ENCODE data around the gene PDGFC.

Gene PDGFC

GRCh38 chr4:156784970-156785369 is 186.6 kb downstream of the PDGFC start:
- DNase-seq = no peak
- no peaks in the 10 kb centered on the region for H3K79me2 ChIP-seq (ENCODE audit: low read length)
- no peak overlapping the region for H2AFZ ChIP-seq (ENCODE audit: low read length)
- H3K4me2 ChIP-seq (ENCODE audit: low read depth, low read length) = no peak overlapping the region
- no peaks in the 10 kb centered on the region for H3K36me3 ChIP-seq (replicated peaks; ENCODE audit: insufficient read depth, low read length)
- no peak overlapping the region for H3K27ac ChIP-seq (ENCODE audit: low read length)
- TF ChIP-seq CTCF (IDR thresholded peaks at IDR 0.05; ENCODE audit: low read length) = no peak
- TF ChIP-seq EZH2phosphoT487 (IDR thresholded peaks at IDR 0.05; ENCODE audit: low read length) = no peak
- no peak for TF ChIP-seq EZH2 (optimal IDR thresholded peaks at IDR 0.05; ENCODE audit: low read depth, low read length)
- H3F3A ChIP-seq (ENCODE audit: insufficient read depth, low read length) = no peaks in the 10 kb centered on the region
- no peak overlapping the region for H3K4me3 ChIP-seq (ENCODE audit: low read length)
- no peaks in the 10 kb centered on the region for H3K27me3 ChIP-seq (replicated peaks; ENCODE audit: insufficient read depth, low read length)
- no peaks in the 10 kb centered on the region for H3K9me2 ChIP-seq (replicated peaks; ENCODE audit: insufficient read depth, low read length)
- no peaks in the 10 kb centered on the region for H3K9me3 ChIP-seq (replicated peaks; ENCODE audit: insufficient read depth, low read length)
- H3K9ac ChIP-seq (ENCODE audit: low read length) = no peak overlapping the region
- H4K20me1 ChIP-seq (ENCODE audit: insufficient read depth, low read length) = no peaks in the 10 kb centered on the region
- no peaks in the 10 kb centered on the region for H3K4me1 ChIP-seq (ENCODE audit: low read length)

DNA sequence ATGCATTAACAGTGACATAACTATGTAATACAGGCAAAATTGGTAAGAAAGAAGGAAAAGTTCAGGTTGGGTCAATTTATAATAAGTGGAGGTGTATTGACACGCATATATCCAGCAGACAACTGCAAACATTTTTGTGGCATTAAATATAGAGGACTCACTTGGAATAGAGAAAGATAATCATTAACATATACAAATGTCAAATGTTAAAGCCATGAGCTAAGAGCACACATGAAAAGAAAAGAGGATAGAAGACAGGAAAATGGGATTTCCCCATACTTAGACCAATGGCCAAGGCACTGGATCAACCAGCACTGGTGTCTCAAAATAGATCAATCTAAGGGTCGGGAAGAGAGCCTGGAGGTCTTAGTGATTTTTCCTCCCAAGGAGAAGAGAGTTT is 187.6 kb downstream of the PDGFC start:
- Histone ChIP-seq H3K9me3 (replicated peaks; ENCODE audit: insufficient read depth, low read length) (no peaks in the 10 kb centered on the region), H3F3A (ENCODE audit: insufficient read depth, low read length) (no peaks in the 10 kb centered on the region), H3K79me2 (ENCODE audit: low read length) (no peaks in the 10 kb centered on the region), H3K4me3 (ENCODE audit: low read length) (no peak overlapping the region), H3K36me3 (replicated peaks; ENCODE audit: insufficient read depth, low read length) (no peaks in the 10 kb centered on the region), H3K4me1 (ENCODE audit: low read length) (no peaks in the 10 kb centered on the region), H3K4me2 (ENCODE audit: low read depth, low read length) (no peak overlapping the region), H3K27ac (ENCODE audit: low read length) (no peak overlapping the region), H3K9me2 (replicated peaks; ENCODE audit: insufficient read depth, low read length) (no peaks in the 10 kb centered on the region), H2AFZ (ENCODE audit: low read length) (no peak overlapping the region), H3K9ac (ENCODE audit: low read length) (no peak overlapping the region), H3K27me3 (replicated peaks; ENCODE audit: insufficient read depth, low read length) (no peaks in the 10 kb centered on the region), H4K20me1 (ENCODE audit: insufficient read depth, low read length) (no peaks in the 10 kb centered on the region)
- DNase-seq = no peak
- TF ChIP-seq EZH2 (optimal IDR thresholded peaks at IDR 0.05; ENCODE audit: low read depth, low read length) = no peak
- no peak for TF ChIP-seq CTCF (IDR thresholded peaks at IDR 0.05; ENCODE audit: low read length)
- TF ChIP-seq EZH2phosphoT487 (IDR thresholded peaks at IDR 0.05; ENCODE audit: low read length) = no peak

DNA sequence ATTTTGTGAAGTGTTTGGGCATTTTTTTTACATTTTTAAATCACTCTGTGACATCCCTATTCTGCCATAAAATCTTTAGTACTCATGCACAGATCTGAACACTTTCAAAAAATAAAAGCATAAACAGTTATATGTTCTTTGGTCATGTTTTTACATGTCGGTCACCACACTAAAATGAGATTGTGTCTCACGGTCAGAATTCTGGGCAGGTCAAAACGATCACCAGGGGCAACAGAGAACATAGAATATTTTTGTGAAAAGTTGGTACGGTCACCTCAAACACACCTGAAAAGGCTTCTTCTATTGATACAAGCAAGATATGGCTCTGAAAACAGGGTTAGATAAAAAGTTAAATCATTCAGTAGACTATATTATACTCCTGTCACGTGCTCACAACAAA is 189.1 kb downstream of the PDGFC start:
- H4K20me1 ChIP-seq (ENCODE audit: insufficient read depth, low read length) = no peaks in the 10 kb centered on the region
- H3F3A ChIP-seq (ENCODE audit: insufficient read depth, low read length) = no peaks in the 10 kb centered on the region
- H3K4me1 ChIP-seq (ENCODE audit: low read length) = no peaks in the 10 kb centered on the region
- H3K27me3 ChIP-seq (replicated peaks; ENCODE audit: insufficient read depth, low read length) = no peaks in the 10 kb centered on the region
- H3K9me3 ChIP-seq (replicated peaks; ENCODE audit: insufficient read depth, low read length) = no peaks in the 10 kb centered on the region
- DNase-seq = no peak
- no peaks in the 10 kb centered on the region for H3K79me2 ChIP-seq (ENCODE audit: low read length)
- H3K27ac ChIP-seq (ENCODE audit: low read length) = no peak overlapping the region
- H3K9ac ChIP-seq (ENCODE audit: low read length) = no peak overlapping the region
- H2AFZ ChIP-seq (ENCODE audit: low read length) = no peak overlapping the region
- TF ChIP-seq CTCF (IDR thresholded peaks at IDR 0.05; ENCODE audit: low read length) (no peak), EZH2phosphoT487 (IDR thresholded peaks at IDR 0.05; ENCODE audit: low read length) (no peak), EZH2 (optimal IDR thresholded peaks at IDR 0.05; ENCODE audit: low read depth, low read length) (no peak)
- no peaks in the 10 kb centered on the region for H3K9me2 ChIP-seq (replicated peaks; ENCODE audit: insufficient read depth, low read length)
- no peak overlapping the region for H3K4me3 ChIP-seq (ENCODE audit: low read length)
- no peaks in the 10 kb centered on the region for H3K36me3 ChIP-seq (replicated peaks; ENCODE audit: insufficient read depth, low read length)
- no peak overlapping the region for H3K4me2 ChIP-seq (ENCODE audit: low read depth, low read length)

All from MM.1S (cell line).